CD8-positive, alpha-beta memory T cell (primary cell): ENCODE measurements around the gene ABCC8. TPM values are rescaled to one million over a fixed set of nuclear protein-coding genes. Genes with fewer than 3 reads are reported as not detected.
A peak's percentile ranks its signal among the peaks of the same experiment; 100 is the strongest.

Source experiments
- CTCF ChIA-PET: fragments of 350-600 bp; sonication (Branson Sonifier 250); formaldehyde crosslinking; loops from one replicate; lab custom pipeline; 2021; ENCODE audit warnings: antibody characterized with exemption; lab: Charles Lee
- POLR2A ChIA-PET: fragments of 350-600 bp; sonication (Branson Sonifier 250); formaldehyde crosslinking; loops from one replicate; lab custom pipeline; 2021; ENCODE audit warnings: antibody characterized with exemption; lab: Charles Lee
- DNase-seq, 5 donors: peaks; one replicate each; pipeline versions ENCODE4 v3.0.0 to v3.0.0-alpha.2; 2020 to 2022; ENCODE audit warnings: mixed read lengths in 1 of 5
- H3K27ac ChIP-seq: one replicate; pipeline ENCODE4 v1.7.0; 2013; ENCODE audit warnings: low read depth, mild to moderate bottlenecking, low read length, moderate library complexity
- H3K27me3 ChIP-seq: 2 replicates; pipeline ENCODE4 v1.7.0; 2013; ENCODE audit warnings: low read length, mild to moderate bottlenecking; ENCODE audit not compliant: insufficient read depth, poor library complexity, severe bottlenecking
- H3K36me3 ChIP-seq: 2 replicates; pipeline ENCODE4 v1.7.0; 2013; ENCODE audit warnings: mild to moderate bottlenecking, low read length, moderate library complexity; ENCODE audit not compliant: insufficient read depth
- H3K4me1 ChIP-seq: 2 replicates; pipeline ENCODE4 v1.7.0; 2013; ENCODE audit warnings: mild to moderate bottlenecking, low read length, moderate library complexity; ENCODE audit not compliant: insufficient read depth
- H3K4me3 ChIP-seq: 2 replicates; pipeline ENCODE4 v1.7.0; 2013; ENCODE audit warnings: mild to moderate bottlenecking, low read length
- H3K9me3 ChIP-seq: 2 replicates; pipeline ENCODE4 v1.7.0; 2013; ENCODE audit warnings: mild to moderate bottlenecking, low read length
- H3K27ac Mint-ChIP-seq, 8 donors: one replicate each; pipeline ENCODE4 v1.8.0; 2020 to 2021; ENCODE audit warnings: mixed read lengths in 8 of 8, mild to moderate bottlenecking in 6 of 8, inconsistent platforms in 3 of 8, moderate library complexity in 3 of 8
- H3K27me3 Mint-ChIP-seq, 2 donors: one replicate each; pipeline ENCODE4 v1.8.0; 2020 to 2021; ENCODE audit warnings: mixed read lengths in 2 of 2, mild to moderate bottlenecking in 1 of 2, moderate library complexity in 1 of 2
- H3K36me3 Mint-ChIP-seq, 3 donors: one replicate each; pipeline ENCODE4 v1.8.0; 2020 to 2021; ENCODE audit warnings: mixed read lengths in 3 of 3, inconsistent platforms in 1 of 3, mild to moderate bottlenecking in 1 of 3
- H3K4me1 Mint-ChIP-seq, 3 donors: one replicate each; pipeline ENCODE4 v1.8.0; 2020 to 2021; ENCODE audit warnings: mixed read lengths in 3 of 3, inconsistent platforms in 1 of 3, mild to moderate bottlenecking in 1 of 3
- H3K4me3 Mint-ChIP-seq, 7 donors: one replicate each; pipeline ENCODE4 v1.8.0; 2020 to 2021; ENCODE audit warnings: mixed read lengths in 7 of 7, mild to moderate bottlenecking in 6 of 7, moderate library complexity in 4 of 7, inconsistent platforms in 2 of 7
- H3K9me3 Mint-ChIP-seq, 5 donors: one replicate each; pipeline ENCODE4 v1.8.0; 2020 to 2022; ENCODE audit warnings: mixed read lengths in 5 of 5, mild to moderate bottlenecking in 3 of 5, moderate library complexity in 2 of 5, inconsistent platforms in 1 of 5
- polyA plus RNA-seq: library from polyadenylated mRNA; unstranded; fragments of 300-500 nt; fragmentation: Illumina TruSeq; gene quantifications from one replicate; pipeline ENCODE4 v1.2.3, GENCODE V29; 2021
- total RNA-seq, 2 experiments: library from RNA; stranded (reverse); gene quantifications; one replicate each; pipeline ENCODE4 v1.2.3, GENCODE V29; 2021

ABCC8 gene
- total and polyA plus RNA-seq, 3 experiments from 2014 or later = not detected

DNA sequence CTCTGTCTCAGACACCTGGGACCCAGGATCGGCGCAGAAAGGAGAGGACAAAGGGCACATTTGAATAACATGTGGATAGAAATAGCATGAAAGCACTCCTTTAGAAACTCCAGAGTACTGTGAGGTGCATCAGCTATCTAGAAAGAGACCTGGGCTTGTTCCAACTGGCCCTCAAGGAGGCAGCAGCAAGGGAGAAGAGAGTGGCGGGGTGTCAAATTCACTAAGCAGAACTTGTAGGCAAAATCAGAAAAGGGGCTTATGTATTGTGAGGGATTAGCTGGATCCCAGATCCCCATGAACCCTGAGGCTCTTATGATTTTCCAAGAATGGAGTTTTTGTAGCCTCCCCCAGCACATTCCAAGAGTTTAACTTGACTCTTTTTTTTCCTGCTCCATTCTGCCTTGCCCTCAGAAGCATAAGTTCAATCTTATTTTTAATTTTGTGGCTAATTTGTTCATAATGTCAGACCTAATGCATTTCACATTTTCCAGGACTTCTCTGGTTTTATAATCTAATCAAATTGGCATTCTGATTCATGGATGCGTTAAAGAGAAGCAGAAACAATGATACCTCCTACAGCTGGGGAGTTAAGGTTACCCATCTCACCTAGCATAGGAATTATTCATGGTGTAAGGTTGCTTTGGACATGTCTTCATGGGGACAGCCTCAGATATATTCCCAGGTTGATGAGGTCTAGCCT, 34.0 kb upstream of the ABCC8 start:
- no peaks in the 10 kb centered on the region for H3K9me3 ChIP-seq
- no peaks in the 10 kb centered on the region for H3K36me3 Mint-ChIP-seq
- H3K27me3 Mint-ChIP-seq = peaks cover 4 to 18% of the 10 kb centered on the region in 2 donors
- H3K36me3 ChIP-seq = no peaks in the 10 kb centered on the region
- no peaks in the 10 kb centered on the region for H3K27me3 ChIP-seq
- H3K4me3 ChIP-seq = no peak overlapping the region
- DNase-seq = no peak
- POLR2A ChIA-PET = no interaction called here
- peak overlapping the region in 1 of 8 donors; percentile 52 for H3K27ac Mint-ChIP-seq
- H3K9me3 Mint-ChIP-seq = no peaks in the 10 kb centered on the region
- no peaks in the 10 kb centered on the region for H3K4me1 ChIP-seq
- CTCF ChIA-PET = no interaction called here
- H3K4me3 Mint-ChIP-seq = no peak overlapping the region
- no peak overlapping the region for H3K27ac ChIP-seq
- no peaks in the 10 kb centered on the region for H3K4me1 Mint-ChIP-seq

DNA sequence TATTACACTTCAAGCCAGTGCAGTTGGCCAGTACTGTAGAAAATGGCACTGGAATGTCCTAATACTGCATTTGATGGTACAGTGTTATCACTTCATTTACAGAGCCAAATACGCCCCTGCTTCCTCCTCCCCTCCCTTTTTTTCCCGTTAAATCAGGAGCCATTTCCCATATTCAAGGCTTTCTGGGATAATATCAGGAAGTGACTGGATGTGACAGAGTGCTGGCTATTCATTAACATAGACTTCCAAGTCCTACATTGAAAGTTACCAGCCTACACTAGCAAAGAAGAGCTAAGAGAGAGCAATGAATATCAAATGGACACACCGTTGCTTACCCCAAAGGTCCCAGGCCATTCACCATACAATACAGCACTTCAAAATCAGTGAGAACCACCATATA, 32.1 kb upstream of the ABCC8 start:
- ChIA-PET CTCF (interaction anchor here (1.8 to 3.2 kb wide), 3 partner anchors 120 to 279 kb away, joined by 6 to 21 read pairs (median 11); partner anchors contain the start of gene KCNJ11), POLR2A (no interaction called here)
- H3K4me1 Mint-ChIP-seq = no peaks in the 10 kb centered on the region
- no peak overlapping the region for H3K27ac Mint-ChIP-seq
- H3K9me3 Mint-ChIP-seq = no peaks in the 10 kb centered on the region
- no peaks in the 10 kb centered on the region for H3K36me3 Mint-ChIP-seq
- H3K27ac ChIP-seq = no peak overlapping the region
- no peak overlapping the region for H3K4me3 ChIP-seq
- no peaks in the 10 kb centered on the region for H3K9me3 ChIP-seq
- no peaks in the 10 kb centered on the region for H3K4me1 ChIP-seq
- no peak overlapping the region for H3K4me3 Mint-ChIP-seq
- H3K27me3 Mint-ChIP-seq = peaks cover 5 to 18% of the 10 kb centered on the region in 2 donors
- no peak for DNase-seq
- H3K27me3 ChIP-seq = no peaks in the 10 kb centered on the region
- no peaks in the 10 kb centered on the region for H3K36me3 ChIP-seq

DNA sequence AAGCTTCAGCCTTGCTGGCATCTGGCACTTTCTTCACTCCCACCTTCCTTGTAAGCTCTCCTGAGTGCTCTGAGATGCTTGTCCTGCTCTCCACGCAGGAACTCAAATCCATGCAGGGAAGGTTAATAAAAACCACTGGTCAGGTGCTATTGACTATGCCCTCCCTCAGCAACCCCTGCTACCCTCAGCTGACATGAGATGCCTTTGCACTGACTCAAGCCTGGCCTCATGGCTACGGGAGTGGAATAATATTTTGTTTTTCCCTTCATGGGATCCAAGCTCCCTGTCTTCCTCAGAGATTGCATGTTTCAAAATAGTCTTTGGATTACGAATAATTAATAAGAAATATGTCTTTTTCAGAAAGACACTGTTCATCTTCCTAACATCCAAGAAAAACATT, 31.7 kb upstream of the ABCC8 start:
- no peaks in the 10 kb centered on the region for H3K27me3 ChIP-seq
- no peaks in the 10 kb centered on the region for H3K36me3 ChIP-seq
- no peak overlapping the region for H3K4me3 ChIP-seq
- no peaks in the 10 kb centered on the region for H3K9me3 ChIP-seq
- POLR2A ChIA-PET = no interaction called here
- H3K27ac Mint-ChIP-seq = no peak overlapping the region
- H3K4me3 Mint-ChIP-seq = no peak overlapping the region
- H3K27ac ChIP-seq = no peak overlapping the region
- no peaks in the 10 kb centered on the region for H3K4me1 Mint-ChIP-seq
- peaks cover 5 to 18% of the 10 kb centered on the region in 2 donors for H3K27me3 Mint-ChIP-seq
- H3K4me1 ChIP-seq = no peaks in the 10 kb centered on the region
- no peak for DNase-seq
- H3K9me3 Mint-ChIP-seq = no peaks in the 10 kb centered on the region
- H3K36me3 Mint-ChIP-seq = no peaks in the 10 kb centered on the region
- CTCF ChIA-PET = interaction anchor here (1.5 to 3.2 kb wide), 4 partner anchors 120 to 278 kb away, joined by 4 to 21 read pairs (median 8); partner anchors contain the start of gene KCNJ11

DNA sequence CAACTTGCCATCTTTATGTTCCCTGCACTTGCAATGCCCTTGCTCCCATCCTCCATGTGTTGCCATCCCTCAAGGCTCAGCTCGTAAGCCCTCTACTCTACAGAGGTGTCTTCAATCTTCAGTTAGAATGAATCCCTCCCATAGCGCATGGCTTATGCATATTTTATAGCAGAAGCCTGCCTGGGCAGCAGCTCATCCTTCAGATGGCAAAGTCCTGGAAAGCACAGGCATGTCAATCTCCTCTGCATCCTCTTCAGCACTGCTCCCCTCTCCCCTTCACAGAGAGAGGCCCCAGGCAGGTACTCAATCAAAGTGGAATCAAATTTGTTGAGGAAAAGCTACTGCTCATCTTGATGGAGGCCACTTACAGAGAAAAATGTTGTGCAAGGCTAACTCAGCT, 31.1 kb upstream of the ABCC8 start:
- Histone ChIP-seq H3K4me3 (no peak overlapping the region), H3K27ac (no peak overlapping the region), H3K4me1 (no peaks in the 10 kb centered on the region), H3K27me3 (no peaks in the 10 kb centered on the region), H3K9me3 (no peaks in the 10 kb centered on the region), H3K36me3 (no peaks in the 10 kb centered on the region)
- no peaks in the 10 kb centered on the region for H3K4me1 Mint-ChIP-seq
- H3K9me3 Mint-ChIP-seq = no peaks in the 10 kb centered on the region
- H3K27ac Mint-ChIP-seq = no peak overlapping the region
- no peak for DNase-seq
- ChIA-PET POLR2A (no interaction called here), CTCF (interaction anchor here (1.5 to 3.2 kb wide), 4 partner anchors 119 to 278 kb away, joined by 4 to 21 read pairs (median 8); partner anchors contain the start of gene KCNJ11)
- peaks cover 5 to 13% of the 10 kb centered on the region in 2 donors for H3K27me3 Mint-ChIP-seq
- no peak overlapping the region for H3K4me3 Mint-ChIP-seq
- H3K36me3 Mint-ChIP-seq = no peaks in the 10 kb centered on the region

DNA sequence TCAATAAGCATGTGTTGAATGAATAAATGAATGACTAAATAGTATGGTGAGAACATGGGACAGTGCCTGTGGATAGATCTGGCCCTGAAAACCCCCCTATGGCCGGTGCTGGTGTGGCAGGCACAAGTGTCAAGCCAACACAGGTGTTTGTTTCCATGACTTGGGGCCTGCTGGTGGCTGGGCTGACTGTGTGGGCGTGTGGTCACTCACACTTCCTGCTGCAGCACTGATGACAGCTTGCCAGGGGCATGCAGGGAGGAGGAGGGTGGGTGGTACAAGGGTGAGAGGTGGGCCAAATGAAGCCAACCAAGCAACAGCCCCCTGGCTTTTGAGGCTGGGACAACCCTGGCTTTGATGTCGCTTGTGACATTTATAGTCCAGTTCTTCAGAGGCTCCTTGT, 30.3 kb upstream of the ABCC8 start:
- Mint-ChIP-seq H3K36me3 (no peaks in the 10 kb centered on the region), H3K4me3 (peak overlapping the region in 1 of 7 donors; percentile 8), H3K27ac (no peak overlapping the region), H3K4me1 (no peaks in the 10 kb centered on the region), H3K27me3 (peaks cover 5 to 13% of the 10 kb centered on the region in 2 donors), H3K9me3 (no peaks in the 10 kb centered on the region)
- Histone ChIP-seq H3K27me3 (no peaks in the 10 kb centered on the region), H3K27ac (no peak overlapping the region), H3K36me3 (no peaks in the 10 kb centered on the region), H3K4me3 (no peak overlapping the region), H3K4me1 (no peaks in the 10 kb centered on the region), H3K9me3 (no peaks in the 10 kb centered on the region)
- ChIA-PET CTCF (interaction anchor here (1.5 to 5.1 kb wide), 4 partner anchors 123 to 277 kb away, joined by 4 to 35 read pairs (median 16); no protein-coding TSS in a partner anchor), POLR2A (no interaction called here)
- DNase-seq = no peak

DNA sequence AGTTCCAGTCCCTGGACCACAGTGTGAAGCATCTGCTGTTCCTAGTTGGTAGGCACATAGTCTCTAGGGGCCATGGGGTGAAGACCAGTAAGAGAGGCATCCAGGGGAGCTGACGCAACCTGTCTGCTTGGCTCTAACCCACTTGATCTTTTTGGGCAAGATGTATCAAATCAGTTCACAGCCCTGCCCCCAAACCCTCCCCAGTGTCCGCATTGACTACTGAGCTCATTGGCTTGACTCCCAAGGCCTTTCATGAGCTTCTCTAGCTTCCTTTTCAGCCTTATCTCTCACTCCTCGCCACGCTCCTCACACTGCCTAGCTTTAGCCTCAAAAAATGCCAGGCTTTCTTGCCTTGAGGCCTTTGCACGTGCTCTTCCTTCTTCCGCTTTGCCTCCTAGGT, 29.7 kb upstream of the ABCC8 start:
- Histone ChIP-seq H3K27ac (no peak overlapping the region), H3K36me3 (no peaks in the 10 kb centered on the region), H3K4me3 (no peak overlapping the region), H3K9me3 (no peaks in the 10 kb centered on the region), H3K27me3 (no peaks in the 10 kb centered on the region), H3K4me1 (no peaks in the 10 kb centered on the region)
- peak overlapping the region in 1 of 8 donors; percentile 39 for H3K27ac Mint-ChIP-seq
- H3K4me3 Mint-ChIP-seq = no peak overlapping the region
- no peaks in the 10 kb centered on the region for H3K4me1 Mint-ChIP-seq
- peaks cover 5 to 13% of the 10 kb centered on the region in 2 donors for H3K27me3 Mint-ChIP-seq
- ChIA-PET POLR2A (no interaction called here), CTCF (interaction anchor here (0.9 to 5.1 kb wide), 3 partner anchors 122 to 276 kb away, joined by 3 to 35 read pairs (median 21); no protein-coding TSS in a partner anchor)
- H3K9me3 Mint-ChIP-seq = no peaks in the 10 kb centered on the region
- no peak for DNase-seq
- H3K36me3 Mint-ChIP-seq = no peaks in the 10 kb centered on the region

DNA sequence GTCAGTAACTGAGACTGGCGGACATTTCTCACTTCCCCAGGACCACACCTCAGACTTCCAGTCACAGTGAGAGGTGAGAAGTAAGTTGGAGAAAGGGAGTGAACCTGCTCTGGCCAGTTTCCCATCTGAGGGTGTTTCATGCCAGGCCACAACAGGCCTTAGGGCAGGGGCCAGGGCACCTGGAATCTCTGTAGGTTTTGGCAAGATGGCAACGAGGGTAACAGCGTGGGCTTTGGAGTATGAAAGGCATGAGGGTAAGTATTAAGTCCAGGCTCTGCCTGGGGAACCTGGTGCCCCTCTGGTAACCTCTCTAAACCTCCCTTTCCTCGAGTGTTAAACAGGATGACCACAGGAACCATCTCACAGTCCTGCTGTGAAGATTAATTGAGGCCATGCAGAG, 28.5 kb upstream of the ABCC8 start:
- Mint-ChIP-seq H3K4me1 (no peaks in the 10 kb centered on the region), H3K27me3 (peaks cover 5 to 13% of the 10 kb centered on the region in 2 donors), H3K9me3 (no peaks in the 10 kb centered on the region), H3K4me3 (no peak overlapping the region), H3K27ac (peak overlapping the region in 1 of 8 donors; percentile 6), H3K36me3 (no peaks in the 10 kb centered on the region)
- no peaks in the 10 kb centered on the region for H3K9me3 ChIP-seq
- no peak overlapping the region for H3K27ac ChIP-seq
- no peaks in the 10 kb centered on the region for H3K36me3 ChIP-seq
- H3K27me3 ChIP-seq = no peaks in the 10 kb centered on the region
- DNase-seq = no peak
- H3K4me3 ChIP-seq = no peak overlapping the region
- no peaks in the 10 kb centered on the region for H3K4me1 ChIP-seq
- POLR2A ChIA-PET = no interaction called here
- CTCF ChIA-PET = interaction anchor here (0.7 to 5.1 kb wide), 11 partner anchors 9 to 685 kb away, joined by 3 to 35 read pairs (median 5); no protein-coding TSS in a partner anchor

DNA sequence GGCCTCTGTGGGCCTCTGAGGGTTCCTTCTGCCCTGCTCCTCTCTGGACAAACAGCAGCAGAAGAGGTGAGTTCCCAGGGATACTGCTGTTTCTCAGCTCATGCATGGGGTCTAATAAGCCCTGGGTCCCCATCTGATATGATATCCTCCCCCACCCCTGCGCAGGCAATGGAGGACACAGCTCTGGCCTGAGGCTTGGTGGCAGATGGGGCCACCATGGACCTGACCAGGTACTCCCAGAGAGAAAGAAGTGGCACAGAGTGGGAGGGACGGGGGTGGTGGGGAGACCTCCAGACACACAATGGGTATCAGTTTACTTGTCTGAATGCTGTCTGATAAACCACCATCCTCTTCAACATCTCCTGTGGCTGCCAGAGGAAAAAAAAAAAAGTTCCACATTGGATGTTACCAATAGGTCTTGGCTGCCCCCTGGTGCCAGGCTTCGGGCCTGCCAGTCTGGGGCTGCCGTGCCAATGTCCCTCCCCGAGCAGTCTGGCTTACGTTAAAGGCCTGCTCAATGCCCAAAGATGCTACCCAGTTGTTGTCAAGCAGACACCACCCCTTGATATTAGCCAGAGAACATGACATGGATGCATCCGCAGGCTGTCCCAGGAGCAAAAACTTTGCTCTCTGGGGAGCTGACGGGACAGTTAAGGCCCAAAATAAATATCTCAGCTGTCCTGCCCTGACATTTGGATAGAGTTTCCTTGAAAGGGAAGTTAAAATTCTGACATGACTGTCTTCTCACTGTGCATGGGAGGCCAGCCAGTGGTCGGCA, 27.9 kb upstream of the ABCC8 start:
- Mint-ChIP-seq H3K4me1 (no peaks in the 10 kb centered on the region), H3K9me3 (no peaks in the 10 kb centered on the region)
- CTCF ChIA-PET = interaction anchor here (0.7 to 5.1 kb wide), 17 partner anchors 9 to 684 kb away, joined by 3 to 35 read pairs (median 5); partner anchors contain the start of gene KCNJ11

More for the DNA sequence above, 27.9 kb upstream of the ABCC8 start:
- no peaks in the 10 kb centered on the region for H3K4me1 ChIP-seq
- no peaks in the 10 kb centered on the region for H3K27me3 ChIP-seq
- H3K4me3 ChIP-seq = no peak overlapping the region
- peak; percentile 59 to 81 (median 64) for DNase-seq
- Mint-ChIP-seq H3K27me3 (peaks cover 5 to 13% of the 10 kb centered on the region in 2 donors), H3K4me3 (no peak overlapping the region), H3K27ac (peak overlapping the region in 2 of 8 donors; percentile 6 to 72), H3K36me3 (no peaks in the 10 kb centered on the region)
- H3K36me3 ChIP-seq = no peaks in the 10 kb centered on the region
- no peak overlapping the region for H3K27ac ChIP-seq
- POLR2A ChIA-PET = no interaction called here
- H3K9me3 ChIP-seq = no peaks in the 10 kb centered on the region
